LNCAP (cell line): Measurements from ENCODE around the gene KDM3A.

Source experiments
- CTCF ChIP-seq: fragments of 450-650 bp; IDR thresholded peaks from 2 replicates; pipeline ENCODE4 v1.5.1; 2017; ENCODE audit warnings: mild to moderate bottlenecking

The KDM3A gene

GRCh38 chr2:86523491-86523890 lies 82.3 kb downstream of the KDM3A start:
- no peak for TF ChIP-seq CTCF

- no peak for TF ChIP-seq CTCF
Measured at GRCh38 chr2:86525421-86526340, 84.5 kb downstream of the KDM3A start.

- TF ChIP-seq CTCF: no peak
Measured at GRCh38 chr2:86533589-86533988, 92.4 kb downstream of the KDM3A start.

- TF ChIP-seq CTCF: no peak
Measured at GRCh38 chr2:86541334-86541733, 100.2 kb downstream of the KDM3A start.
